NCI-H2227 treated with DMSO at 0.1 percent for 48 hours (cell line): Measurements from ENCODE around the gene MINDY4.

ENCODE experiments used
- DNase-seq: peaks from one replicate; lab custom pipeline; 2025; lab: John Stamatoyannopoulos, UW

Gene MINDY4

GRCh38 chr7:30915005-30915601 is 143.9 kb downstream of the MINDY4 start:
- DNase-seq = no peak

GRCh38 chr7:30915751-30916150 is 144.5 kb downstream of the MINDY4 start:
- no peak for DNase-seq

DNA sequence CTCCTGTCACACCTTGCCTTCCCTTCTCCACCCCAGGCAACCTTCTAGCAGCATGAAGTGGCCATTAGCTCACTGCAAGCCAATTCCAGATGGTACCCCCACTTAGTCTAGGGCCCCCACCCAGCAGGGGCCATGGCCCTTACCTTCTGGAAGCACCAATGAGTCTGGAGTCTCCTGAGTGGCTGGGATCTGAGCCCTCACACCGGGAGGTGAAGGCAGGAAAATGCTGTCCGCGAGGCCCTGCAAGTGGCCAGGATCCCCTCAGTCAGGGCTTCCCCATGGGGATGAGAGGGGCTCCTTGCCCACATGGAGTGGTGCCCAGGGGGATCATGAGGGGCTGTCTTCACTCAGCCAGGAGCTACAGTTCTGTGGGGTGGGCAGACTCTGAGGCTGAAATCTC is 145.0 kb downstream of the MINDY4 start:
- no peak for DNase-seq

DNA sequence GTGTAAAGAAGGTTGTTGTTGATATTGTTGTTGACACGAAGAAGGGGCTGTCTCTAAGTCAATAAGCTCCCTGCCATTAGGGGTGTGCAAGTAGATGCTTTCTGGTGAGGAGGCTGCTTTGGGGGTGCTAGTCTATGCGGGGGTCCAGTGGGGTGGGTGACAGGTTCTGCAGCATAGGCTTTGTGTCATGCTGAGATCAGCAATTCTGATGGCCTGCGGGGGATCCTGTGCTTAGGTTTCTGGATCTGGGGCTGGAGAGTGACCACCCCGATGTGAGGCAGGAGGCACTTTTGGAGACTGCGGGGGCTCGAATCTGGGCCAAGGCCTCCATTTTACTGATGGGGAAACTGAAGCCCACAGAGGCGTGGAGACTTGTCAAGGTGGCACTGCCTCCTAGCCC is 145.6 kb downstream of the MINDY4 start:
- no peak for DNase-seq

- no peak for DNase-seq
Observed at GRCh38 chr7:30917216-30917893, 146.1 kb downstream of the MINDY4 start.

DNA sequence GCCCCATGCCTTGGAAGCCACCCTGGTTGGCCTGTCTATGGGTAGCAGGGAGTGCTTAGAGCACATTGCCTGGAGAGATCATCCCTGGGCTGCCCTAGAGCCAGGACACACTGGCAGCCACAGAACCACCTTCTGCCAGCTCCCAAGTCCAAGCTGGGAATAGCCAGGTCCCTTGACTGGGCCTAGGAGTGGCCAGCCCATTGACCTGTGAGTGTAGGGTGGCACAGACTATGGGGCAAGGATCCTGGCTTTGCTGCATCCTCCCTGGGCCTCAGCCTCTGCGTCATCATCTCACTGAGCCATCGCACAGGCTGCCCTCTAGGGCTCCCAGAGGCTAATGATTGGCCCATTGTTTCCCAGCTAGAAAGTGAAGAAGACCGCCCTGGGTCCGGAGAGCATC is 147.5 kb downstream of the MINDY4 start:
- no peak for DNase-seq

- DNase-seq = peak; percentile 16
Observed at GRCh38 chr7:30920021-30920583, 148.9 kb downstream of the MINDY4 start.

- DNase-seq = no peak
Observed at GRCh38 chr7:30920584-30921539, 149.6 kb downstream of the MINDY4 start.

GRCh38 chr7:30921540-30922401 is 150.6 kb downstream of the MINDY4 start:
- no peak for DNase-seq

DNA sequence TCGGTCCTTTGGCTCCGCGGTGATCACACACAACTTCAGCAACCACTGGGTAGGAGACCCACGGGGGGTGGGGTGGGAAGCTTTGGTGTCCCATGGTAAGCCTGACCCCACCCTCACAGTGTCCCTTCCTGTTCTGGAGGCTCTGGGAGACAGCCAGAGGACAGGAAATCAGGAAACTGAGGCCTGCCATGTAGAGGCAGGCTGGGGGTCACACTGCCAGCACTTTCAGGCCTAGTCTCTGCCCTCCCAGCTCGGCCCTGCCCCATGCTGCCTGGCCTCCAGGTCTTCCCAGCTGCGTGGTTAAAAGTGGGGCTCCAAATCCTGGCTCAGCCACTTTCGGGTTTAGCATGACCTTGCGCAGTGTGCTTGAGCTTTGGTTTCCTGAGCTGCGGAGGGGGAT is 151.4 kb downstream of the MINDY4 start:
- DNase-seq = no peak

GRCh38 chr7:30923009-30923773 is 152.0 kb downstream of the MINDY4 start:
- no peak for DNase-seq

- no peak for DNase-seq
Observed at GRCh38 chr7:30923774-30924413, 152.7 kb downstream of the MINDY4 start.

- DNase-seq = no peak
Observed at GRCh38 chr7:30924624-30925023, 153.4 kb downstream of the MINDY4 start.

DNA sequence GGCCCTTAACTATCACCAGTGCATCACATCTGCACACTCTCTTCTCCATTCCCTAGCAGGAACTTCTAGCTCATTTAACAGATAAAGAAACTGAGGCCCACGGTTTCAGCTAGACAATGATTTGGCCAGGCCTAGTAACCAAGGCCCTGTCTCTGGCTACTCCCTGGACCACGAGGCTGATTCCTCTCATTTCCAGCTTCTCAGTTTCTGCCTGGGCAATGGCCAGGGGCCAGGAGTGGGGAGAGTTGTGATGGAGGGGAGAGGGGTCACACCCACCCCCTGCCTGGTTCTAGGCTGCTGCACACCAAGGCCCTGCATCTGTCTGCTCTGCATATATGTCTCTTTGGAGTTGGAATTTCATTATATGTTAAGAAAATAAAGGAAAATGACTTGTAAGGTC is 153.9 kb downstream of the MINDY4 start:
- DNase-seq = no peak

DNA sequence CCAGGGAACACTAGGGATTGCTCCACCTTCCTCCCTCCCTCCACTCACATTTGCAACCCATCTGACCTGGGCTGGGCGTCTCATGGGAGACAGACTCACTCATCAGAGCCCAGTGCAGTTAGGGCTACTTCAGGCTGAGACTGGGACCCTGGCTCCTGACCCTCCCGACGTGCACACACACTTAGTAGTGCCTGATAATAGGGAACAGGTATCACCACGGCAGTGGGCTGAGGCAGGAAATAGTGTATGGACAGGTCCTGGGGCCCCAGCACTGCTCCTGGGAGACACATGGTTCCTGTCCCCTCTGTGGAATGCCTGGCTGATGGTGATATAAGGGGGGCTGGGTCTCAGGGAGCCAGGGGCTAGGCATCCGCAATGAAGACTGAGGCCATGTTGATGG is 154.7 kb downstream of the MINDY4 start:
- DNase-seq = no peak

- no peak for DNase-seq
Observed at GRCh38 chr7:30926313-30926712, 155.1 kb downstream of the MINDY4 start.

GRCh38 chr7:30927040-30927439 is 155.8 kb downstream of the MINDY4 start:
- no peak for DNase-seq

GRCh38 chr7:30927559-30927958 is 156.3 kb downstream of the MINDY4 start:
- no peak for DNase-seq

DNA sequence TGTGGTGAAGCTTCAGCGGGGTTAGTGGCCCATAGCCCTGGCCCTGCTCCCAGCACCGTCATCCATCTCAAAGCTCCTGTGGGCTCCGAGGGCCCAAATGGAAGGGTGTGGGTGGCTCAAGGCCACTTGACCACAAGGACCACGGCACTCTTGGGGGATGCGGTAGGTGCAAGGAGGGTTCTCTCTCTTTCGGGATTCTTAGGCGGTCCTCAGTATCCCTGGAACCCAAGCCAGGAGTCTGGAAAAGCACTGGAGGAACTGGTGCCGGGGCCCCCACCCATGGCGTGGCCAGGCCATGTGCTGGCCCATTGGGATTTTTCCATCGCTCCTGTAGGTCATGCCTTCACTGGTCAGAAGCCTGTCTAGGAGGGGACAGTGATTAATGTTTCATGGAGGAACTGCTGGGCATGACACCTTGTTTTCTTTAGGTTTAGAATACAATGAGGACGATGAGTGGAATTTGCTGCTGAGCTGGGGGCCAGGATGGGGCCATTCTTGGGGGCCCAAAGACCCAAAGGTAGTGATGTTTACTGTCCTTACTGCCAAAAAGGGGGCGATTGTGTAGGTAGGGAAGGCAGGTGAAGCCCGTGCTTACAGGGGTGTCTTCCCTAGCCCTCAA is 157.1 kb downstream of the MINDY4 start:
- DNase-seq = no peak

DNA sequence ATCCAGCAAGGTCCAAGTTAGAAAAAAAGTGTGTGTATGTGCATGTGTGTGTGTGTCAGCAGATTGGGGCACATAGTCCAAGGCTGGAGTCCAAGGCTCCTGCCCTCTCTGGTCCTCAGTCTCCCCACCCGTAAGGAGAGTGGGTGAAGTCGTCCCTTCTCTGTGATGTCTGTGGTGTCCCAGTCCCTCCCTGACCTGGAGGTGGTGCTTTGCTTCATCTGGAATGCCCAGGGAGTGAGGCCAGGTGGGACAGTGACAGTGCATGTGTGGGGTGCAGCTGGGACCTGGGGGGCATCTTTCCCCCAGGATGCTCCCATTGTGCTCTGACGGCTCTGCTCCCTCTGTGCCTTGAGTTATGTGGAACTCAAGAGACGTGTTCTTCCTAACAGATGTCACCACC is 158.5 kb downstream of the MINDY4 start:
- no peak for DNase-seq
